Loucy (cell line): Measurements from ENCODE around the gene SDCCAG8.

Experiments
- CTCF ChIP-seq: fragments of 200-600 bp; sonication (generic); conservative IDR thresholded peaks from 2 replicates; pipeline ENCODE4 v1.5.1; 2014; ENCODE audit warnings: mild to moderate bottlenecking, antibody characterized with exemption, low read length
- EZH2phosphoT487 ChIP-seq: fragments of 200-600 bp; IDR thresholded peaks from 2 replicates; pipeline ENCODE4 v1.6.1; 2018; ENCODE audit warnings: antibody characterized with exemption, mild to moderate bottlenecking, moderate library complexity, borderline replicate concordance

- TF ChIP-seq CTCF (no peak), EZH2phosphoT487 (no peak)
These were observed 122.8 kb downstream of the SDCCAG8 start for GRCh38 chr1:243378669-243379068.
